Measurements from ENCODE around the gene NEXN.

DNA sequence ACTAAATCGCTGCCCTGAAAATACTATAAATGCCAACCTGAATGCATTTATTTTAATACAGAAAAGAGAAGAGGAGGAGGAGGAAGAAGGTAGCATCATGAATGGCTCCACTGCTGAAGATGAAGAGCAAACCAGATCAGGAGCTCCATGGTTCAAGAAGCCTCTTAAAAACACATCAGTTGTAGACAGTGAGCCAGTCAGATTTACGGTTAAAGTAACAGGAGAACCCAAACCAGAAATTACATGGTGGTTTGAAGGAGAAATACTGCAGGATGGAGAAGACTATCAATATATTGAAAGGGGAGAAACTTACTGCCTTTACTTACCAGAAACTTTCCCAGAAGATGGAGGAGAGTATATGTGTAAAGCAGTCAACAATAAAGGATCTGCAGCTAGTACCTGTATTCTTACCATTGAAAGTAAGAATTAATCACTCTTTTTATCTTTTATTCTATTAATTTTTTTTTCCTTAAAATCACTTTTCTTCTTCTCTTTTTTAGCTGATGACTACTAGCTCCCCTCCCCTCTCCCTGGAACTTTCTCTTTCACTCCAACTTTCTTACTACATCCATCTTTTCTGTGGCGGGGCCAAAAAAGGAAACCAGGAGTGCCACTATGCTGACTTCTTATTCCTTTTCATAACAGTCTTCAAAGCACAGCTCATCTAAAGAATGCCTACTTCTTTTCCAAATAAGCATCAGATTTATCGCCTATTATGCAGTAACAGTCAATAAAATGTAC lies 54.1 kb downstream of the NEXN start:
- TF ChIP-seq, protein P1, sequence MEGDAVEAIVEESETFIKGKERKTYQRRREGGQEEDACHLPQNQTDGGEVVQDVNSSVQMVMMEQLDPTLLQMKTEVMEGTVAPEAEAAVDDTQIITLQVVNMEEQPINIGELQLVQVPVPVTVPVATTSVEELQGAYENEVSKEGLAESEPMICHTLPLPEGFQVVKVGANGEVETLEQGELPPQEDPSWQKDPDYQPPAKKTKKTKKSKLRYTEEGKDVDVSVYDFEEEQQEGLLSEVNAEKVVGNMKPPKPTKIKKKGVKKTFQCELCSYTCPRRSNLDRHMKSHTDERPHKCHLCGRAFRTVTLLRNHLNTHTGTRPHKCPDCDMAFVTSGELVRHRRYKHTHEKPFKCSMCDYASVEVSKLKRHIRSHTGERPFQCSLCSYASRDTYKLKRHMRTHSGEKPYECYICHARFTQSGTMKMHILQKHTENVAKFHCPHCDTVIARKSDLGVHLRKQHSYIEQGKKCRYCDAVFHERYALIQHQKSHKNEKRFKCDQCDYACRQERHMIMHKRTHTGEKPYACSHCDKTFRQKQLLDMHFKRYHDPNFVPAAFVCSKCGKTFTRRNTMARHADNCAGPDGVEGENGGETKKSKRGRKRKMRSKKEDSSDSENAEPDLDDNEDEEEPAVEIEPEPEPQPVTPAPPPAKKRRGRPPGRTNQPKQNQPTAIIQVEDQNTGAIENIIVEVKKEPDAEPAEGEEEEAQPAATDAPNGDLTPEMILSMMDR (IDR thresholded peaks at IDR 0.05 in 8 of 11, conservative IDR thresholded peaks at IDR 0.05 in 3 of 11): no peak
- no peak for TF ChIP-seq POLR2AphosphoS5 (IDR thresholded peaks at IDR 0.05)
- TF ChIP-seq POLR2A (IDR thresholded peaks at IDR 0.05): no peak
